HEK293 (cell line): Measurements from ENCODE around the gene ALDH7A1.

Experiments
- CTCF ChIA-PET: fragments of 350-600 bp; formaldehyde crosslinking; extraction: SDS; loops from one replicate; lab custom pipeline; 2021; ENCODE audit warnings: antibody characterized with exemption; lab: Yijun Ruan, JAX
- POLR2A ChIA-PET: fragments of 300-600 bp; formaldehyde crosslinking; extraction: SDS; loops from one replicate; lab custom pipeline; 2020; ENCODE audit warnings: antibody characterized with exemption, inconsistent platforms; lab: Yijun Ruan, JAX
- H3K27ac ChIP-seq: fragments of 200-500 bp; sonication (Bioruptor generic); 2 replicates; pipeline ENCODE4 v1.5.1; 2014; ENCODE audit warnings: low read depth, low read length, control low read depth, inconsistent platforms; ENCODE audit errors: extremely low read depth
- H3K36me3 ChIP-seq, 2 experiments: fragments of 200-500 bp in 1 of 2; sonication (Bioruptor generic) in 1 of 2; 1 replicate in 1 of 2; 2 replicates in 1 of 2; pipeline ENCODE4 v1.5.1; 2014 to 2017; ENCODE audit warnings: inconsistent platforms in 2 of 2, low read length in 2 of 2; ENCODE audit not compliant: control insufficient read depth in 2 of 2, insufficient read depth in 1 of 2
- H3K4me1 ChIP-seq: fragments of 200-500 bp; sonication (Bioruptor generic); 2 replicates; pipeline ENCODE4 v1.5.1; 2014; ENCODE audit warnings: mild to moderate bottlenecking, low read length, inconsistent platforms; ENCODE audit not compliant: control insufficient read depth, insufficient read depth
- H3K4me3 ChIP-seq: 2 replicates; pipeline ENCODE4 v1.5.1; 2011; ENCODE audit warnings: low read depth, mild to moderate bottlenecking, control low read depth, low read length, moderate library complexity
- H3K9me3 ChIP-seq: fragments of 200-500 bp; sonication (Bioruptor generic); 2 replicates; pipeline ENCODE4 v1.5.1; 2014; ENCODE audit warnings: low read depth, low read length, inconsistent platforms; ENCODE audit not compliant: control insufficient read depth, insufficient read depth
- FEZF1 ChIP-seq: fragments of 450-650 bp; formaldehyde crosslinking; IDR thresholded peaks from 2 replicates; pipeline ENCODE4 v1.5.1; 2016; ENCODE audit warnings: missing biosample characterization, missing genetic modification characterization
- GLI2 ChIP-seq: fragments of 450-650 bp; formaldehyde crosslinking; IDR thresholded peaks from 2 replicates; pipeline ENCODE4; 2017; ENCODE audit warnings: missing biosample characterization, missing genetic modification characterization, low read depth, borderline replicate concordance
- IKZF3 ChIP-seq: fragments of 450-650 bp; IDR thresholded peaks from 2 replicates; pipeline ENCODE4 v1.5.0; 2018; ENCODE audit warnings: missing biosample characterization, mild to moderate bottlenecking, missing genetic modification characterization, moderate library complexity
- SALL2 ChIP-seq: fragments of 450-650 bp; formaldehyde crosslinking; IDR thresholded peaks from 2 replicates; pipeline ENCODE4 v1.5.0; 2017; ENCODE audit warnings: missing biosample characterization, mild to moderate bottlenecking, missing genetic modification characterization, borderline replicate concordance
- ZBTB21 ChIP-seq: fragments of 450-650 bp; formaldehyde crosslinking; IDR thresholded peaks from 2 replicates; pipeline ENCODE4 v1.5.1; 2017; ENCODE audit warnings: missing biosample characterization, missing genetic modification characterization
- ZNF121 ChIP-seq: fragments of 450-650 bp; formaldehyde crosslinking; IDR thresholded peaks from 2 replicates; pipeline ENCODE4 v1.5.1; 2016; ENCODE audit warnings: missing biosample characterization, missing genetic modification characterization
- ZNF132 ChIP-seq: fragments of 450-650 bp; formaldehyde crosslinking; IDR thresholded peaks from 2 replicates; pipeline ENCODE4 v1.5.1; 2017; ENCODE audit warnings: missing biosample characterization, missing genetic modification characterization, borderline replicate concordance
- ZNF184 ChIP-seq: fragments of 450-650 bp; IDR thresholded peaks from 2 replicates; pipeline ENCODE4 v1.5.1; 2018; ENCODE audit warnings: missing biosample characterization, mild to moderate bottlenecking, missing genetic modification characterization
- ZNF324 ChIP-seq: fragments of 450-650 bp; formaldehyde crosslinking; IDR thresholded peaks from 2 replicates; pipeline ENCODE4 v1.5.1; 2016; ENCODE audit warnings: missing biosample characterization, missing genetic modification characterization
- ZNF549 ChIP-seq: fragments of 450-650 bp; IDR thresholded peaks from 2 replicates; pipeline ENCODE4 v1.5.1; 2018; ENCODE audit warnings: missing biosample characterization, missing genetic modification characterization, mild to moderate bottlenecking, inconsistent platforms, moderate library complexity
- ZNF600 ChIP-seq: fragments of 450-650 bp; formaldehyde crosslinking; IDR thresholded peaks from 2 replicates; pipeline ENCODE4 v1.5.1; 2016; ENCODE audit warnings: missing biosample characterization, missing genetic modification characterization
- ZNF629 ChIP-seq: fragments of 450-650 bp; formaldehyde crosslinking; IDR thresholded peaks from 2 replicates; pipeline ENCODE4 v1.5.1; 2017; ENCODE audit warnings: missing biosample characterization, missing genetic modification characterization
- ZNF843 ChIP-seq: fragments of 450-650 bp; formaldehyde crosslinking; IDR thresholded peaks from 2 replicates; pipeline ENCODE4 v1.5.1; 2016; ENCODE audit warnings: missing biosample characterization, missing genetic modification characterization
- ZSCAN16 ChIP-seq: fragments of 450-650 bp; formaldehyde crosslinking; IDR thresholded peaks from 2 replicates; pipeline ENCODE4 v1.5.1; 2016; ENCODE audit warnings: missing biosample characterization, missing genetic modification characterization
- ZSCAN30 ChIP-seq: fragments of 450-650 bp; IDR thresholded peaks from 2 replicates; pipeline ENCODE4 v1.5.1; 2018; ENCODE audit warnings: missing biosample characterization, mild to moderate bottlenecking, missing genetic modification characterization, moderate library complexity
- ZXDB ChIP-seq: fragments of 450-650 bp; formaldehyde crosslinking; IDR thresholded peaks from 2 replicates; pipeline ENCODE4 v1.5.1; 2016; ENCODE audit warnings: missing biosample characterization, missing genetic modification characterization
- TF ChIP-seq, protein P1 (sequence below): fragments of 450-650 bp; formaldehyde crosslinking; IDR thresholded peaks from 2 replicates; pipeline ENCODE4 v1.5.1; 2016; ENCODE audit warnings: missing biosample characterization, missing genetic modification characterization
- TF ChIP-seq, protein P2 (sequence below): fragments of 450-650 bp; formaldehyde crosslinking; IDR thresholded peaks from 2 replicates; pipeline ENCODE4 v1.5.1; 2017; ENCODE audit warnings: missing biosample characterization, missing genetic modification characterization
- TF ChIP-seq, protein P3 (sequence below): fragments of 450-650 bp; IDR thresholded peaks from 2 replicates; pipeline ENCODE4 v1.5.1; 2018; ENCODE audit warnings: missing biosample characterization, mild to moderate bottlenecking, missing genetic modification characterization
- TF ChIP-seq, protein P4 (sequence below): fragments of 450-650 bp; formaldehyde crosslinking; IDR thresholded peaks from 2 replicates; pipeline ENCODE4 v1.5.1; 2016; ENCODE audit warnings: missing biosample characterization, missing genetic modification characterization
- TF ChIP-seq, protein P5 (sequence below): fragments of 450-650 bp; formaldehyde crosslinking; IDR thresholded peaks from 2 replicates; pipeline ENCODE4 v1.5.1; 2017; ENCODE audit warnings: missing biosample characterization, missing genetic modification characterization
- TF ChIP-seq, protein P6 (sequence below): fragments of 450-650 bp; formaldehyde crosslinking; IDR thresholded peaks from 2 replicates; pipeline ENCODE4 v1.5.1; 2016; ENCODE audit warnings: missing biosample characterization, missing genetic modification characterization, borderline replicate concordance

ALDH7A1 gene

DNA sequence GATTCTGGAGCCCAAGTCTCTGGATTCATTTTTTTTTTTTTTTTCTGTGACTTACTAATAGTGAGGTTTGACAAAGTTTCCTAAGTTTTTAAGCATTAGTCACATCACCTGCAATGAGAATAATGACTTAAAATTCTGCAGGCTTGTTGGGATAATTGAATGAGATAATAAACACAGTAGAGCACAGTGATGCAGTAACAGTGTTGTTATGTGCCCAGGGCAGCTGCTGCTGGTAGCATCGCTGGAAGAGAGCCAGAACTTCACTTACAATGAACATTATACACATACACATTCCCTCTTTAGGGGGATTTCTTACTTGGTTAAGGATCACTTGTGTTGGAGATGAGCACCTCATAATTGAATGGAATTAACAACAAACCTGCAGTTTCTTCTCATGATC lies 78.9 kb downstream of the ALDH7A1 start (continued):
- TF ChIP-seq ZNF629 (tag by site-specific recombination) (0 out of 2 replicates have a peak, but pooled peaks have one; percentile 12), FEZF1 (peak; percentile 17; the same call in 1 of the 2 replicates), SALL2 (tag by site-specific recombination) (no peak), ZNF600 (peak; percentile 82), ZSCAN30 (tag by site-specific recombination) (peak; percentile 45; the same call in 1 of the 2 replicates)
- TF ChIP-seq, protein P1, sequence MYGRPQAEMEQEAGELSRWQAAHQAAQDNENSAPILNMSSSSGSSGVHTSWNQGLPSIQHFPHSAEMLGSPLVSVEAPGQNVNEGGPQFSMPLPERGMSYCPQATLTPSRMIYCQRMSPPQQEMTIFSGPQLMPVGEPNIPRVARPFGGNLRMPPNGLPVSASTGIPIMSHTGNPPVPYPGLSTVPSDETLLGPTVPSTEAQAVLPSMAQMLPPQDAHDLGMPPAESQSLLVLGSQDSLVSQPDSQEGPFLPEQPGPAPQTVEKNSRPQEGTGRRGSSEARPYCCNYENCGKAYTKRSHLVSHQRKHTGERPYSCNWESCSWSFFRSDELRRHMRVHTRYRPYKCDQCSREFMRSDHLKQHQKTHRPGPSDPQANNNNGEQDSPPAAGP (tag by site-specific recombination) = no peak
- TF ChIP-seq, protein P2, sequence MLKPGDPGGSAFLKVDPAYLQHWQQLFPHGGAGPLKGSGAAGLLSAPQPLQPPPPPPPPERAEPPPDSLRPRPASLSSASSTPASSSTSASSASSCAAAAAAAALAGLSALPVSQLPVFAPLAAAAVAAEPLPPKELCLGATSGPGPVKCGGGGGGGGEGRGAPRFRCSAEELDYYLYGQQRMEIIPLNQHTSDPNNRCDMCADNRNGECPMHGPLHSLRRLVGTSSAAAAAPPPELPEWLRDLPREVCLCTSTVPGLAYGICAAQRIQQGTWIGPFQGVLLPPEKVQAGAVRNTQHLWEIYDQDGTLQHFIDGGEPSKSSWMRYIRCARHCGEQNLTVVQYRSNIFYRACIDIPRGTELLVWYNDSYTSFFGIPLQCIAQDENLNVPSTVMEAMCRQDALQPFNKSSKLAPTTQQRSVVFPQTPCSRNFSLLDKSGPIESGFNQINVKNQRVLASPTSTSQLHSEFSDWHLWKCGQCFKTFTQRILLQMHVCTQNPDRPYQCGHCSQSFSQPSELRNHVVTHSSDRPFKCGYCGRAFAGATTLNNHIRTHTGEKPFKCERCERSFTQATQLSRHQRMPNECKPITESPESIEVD = peak; percentile 87

DNA sequence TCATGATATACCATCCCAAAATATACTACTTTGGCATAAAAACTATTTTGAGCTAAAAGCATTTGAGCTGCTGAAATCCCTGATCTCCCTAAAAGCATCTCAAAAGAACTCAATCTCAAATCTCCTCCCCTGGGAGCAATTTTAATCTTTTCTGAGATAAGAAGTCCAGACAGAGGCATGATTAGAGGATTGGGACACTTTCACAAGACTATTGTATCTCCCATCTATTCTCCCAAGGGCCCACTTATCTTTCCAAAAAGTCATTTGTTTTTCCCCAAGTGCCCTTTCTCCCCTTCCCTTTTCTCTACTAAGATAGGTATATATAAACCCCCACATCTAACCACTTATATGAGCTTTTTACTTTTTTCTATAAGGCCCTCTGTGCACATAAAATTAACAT lies 79.7 kb downstream of the ALDH7A1 start:
- H3K9me3 ChIP-seq = no peaks in the 10 kb centered on the region
- CTCF ChIA-PET = interaction anchor here (0.6 to 3.9 kb wide), 2 partner anchors 15 to 18 kb away, joined by 5 to 28 read pairs; no protein-coding TSS in a partner anchor
- peaks cover 26% of the 10 kb centered on the region for H3K4me1 ChIP-seq
- H3K36me3 ChIP-seq = no peaks in the 10 kb centered on the region
- no peak overlapping the region for H3K4me3 ChIP-seq
- POLR2A ChIA-PET = interaction anchor here (0.8 kb wide), 1 partner anchor 92 kb away, joined by 4 read pairs; the partner anchor contains the start of gene GRAMD2B
- H3K27ac ChIP-seq = peak overlapping the region; percentile 66
- TF ChIP-seq ZNF549 = no peak
- TF ChIP-seq GLI2 (tag by site-specific recombination) = no peak
- TF ChIP-seq ZNF843 (tag by site-specific recombination) = peak; percentile 42; the same call in 1 of the 2 replicates
- no peak for TF ChIP-seq ZNF184 (tag by site-specific recombination)
- no peak for TF ChIP-seq ZNF121 (tag by site-specific recombination)
- TF ChIP-seq, protein P3, sequence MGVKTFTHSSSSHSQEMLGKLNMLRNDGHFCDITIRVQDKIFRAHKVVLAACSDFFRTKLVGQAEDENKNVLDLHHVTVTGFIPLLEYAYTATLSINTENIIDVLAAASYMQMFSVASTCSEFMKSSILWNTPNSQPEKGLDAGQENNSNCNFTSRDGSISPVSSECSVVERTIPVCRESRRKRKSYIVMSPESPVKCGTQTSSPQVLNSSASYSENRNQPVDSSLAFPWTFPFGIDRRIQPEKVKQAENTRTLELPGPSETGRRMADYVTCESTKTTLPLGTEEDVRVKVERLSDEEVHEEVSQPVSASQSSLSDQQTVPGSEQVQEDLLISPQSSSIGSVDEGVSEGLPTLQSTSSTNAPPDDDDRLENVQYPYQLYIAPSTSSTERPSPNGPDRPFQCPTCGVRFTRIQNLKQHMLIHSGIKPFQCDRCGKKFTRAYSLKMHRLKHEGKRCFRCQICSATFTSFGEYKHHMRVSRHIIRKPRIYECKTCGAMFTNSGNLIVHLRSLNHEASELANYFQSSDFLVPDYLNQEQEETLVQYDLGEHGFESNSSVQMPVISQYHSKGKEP (tag by site-specific recombination) = peak; percentile 39; the same call in 1 of the 2 replicates
- no peak for TF ChIP-seq IKZF3 (tag by site-specific recombination)
- TF ChIP-seq ZNF132 (tag by site-specific recombination) = no peak
- TF ChIP-seq ZBTB21 = no peak
- TF ChIP-seq ZNF324 (tag by site-specific recombination) = no peak
- TF ChIP-seq, protein P2 = peak; percentile 88
- TF ChIP-seq, protein P4, sequence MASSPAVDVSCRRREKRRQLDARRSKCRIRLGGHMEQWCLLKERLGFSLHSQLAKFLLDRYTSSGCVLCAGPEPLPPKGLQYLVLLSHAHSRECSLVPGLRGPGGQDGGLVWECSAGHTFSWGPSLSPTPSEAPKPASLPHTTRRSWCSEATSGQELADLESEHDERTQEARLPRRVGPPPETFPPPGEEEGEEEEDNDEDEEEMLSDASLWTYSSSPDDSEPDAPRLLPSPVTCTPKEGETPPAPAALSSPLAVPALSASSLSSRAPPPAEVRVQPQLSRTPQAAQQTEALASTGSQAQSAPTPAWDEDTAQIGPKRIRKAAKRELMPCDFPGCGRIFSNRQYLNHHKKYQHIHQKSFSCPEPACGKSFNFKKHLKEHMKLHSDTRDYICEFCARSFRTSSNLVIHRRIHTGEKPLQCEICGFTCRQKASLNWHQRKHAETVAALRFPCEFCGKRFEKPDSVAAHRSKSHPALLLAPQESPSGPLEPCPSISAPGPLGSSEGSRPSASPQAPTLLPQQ = no peak
- no peak for TF ChIP-seq ZSCAN16 (tag by site-specific recombination)
- TF ChIP-seq, protein P5, sequence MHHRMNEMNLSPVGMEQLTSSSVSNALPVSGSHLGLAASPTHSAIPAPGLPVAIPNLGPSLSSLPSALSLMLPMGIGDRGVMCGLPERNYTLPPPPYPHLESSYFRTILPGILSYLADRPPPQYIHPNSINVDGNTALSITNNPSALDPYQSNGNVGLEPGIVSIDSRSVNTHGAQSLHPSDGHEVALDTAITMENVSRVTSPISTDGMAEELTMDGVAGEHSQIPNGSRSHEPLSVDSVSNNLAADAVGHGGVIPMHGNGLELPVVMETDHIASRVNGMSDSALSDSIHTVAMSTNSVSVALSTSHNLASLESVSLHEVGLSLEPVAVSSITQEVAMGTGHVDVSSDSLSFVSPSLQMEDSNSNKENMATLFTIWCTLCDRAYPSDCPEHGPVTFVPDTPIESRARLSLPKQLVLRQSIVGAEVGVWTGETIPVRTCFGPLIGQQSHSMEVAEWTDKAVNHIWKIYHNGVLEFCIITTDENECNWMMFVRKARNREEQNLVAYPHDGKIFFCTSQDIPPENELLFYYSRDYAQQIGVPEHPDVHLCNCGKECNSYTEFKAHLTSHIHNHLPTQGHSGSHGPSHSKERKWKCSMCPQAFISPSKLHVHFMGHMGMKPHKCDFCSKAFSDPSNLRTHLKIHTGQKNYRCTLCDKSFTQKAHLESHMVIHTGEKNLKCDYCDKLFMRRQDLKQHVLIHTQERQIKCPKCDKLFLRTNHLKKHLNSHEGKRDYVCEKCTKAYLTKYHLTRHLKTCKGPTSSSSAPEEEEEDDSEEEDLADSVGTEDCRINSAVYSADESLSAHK (tag by site-specific recombination) = no peak
- TF ChIP-seq, protein P6, sequence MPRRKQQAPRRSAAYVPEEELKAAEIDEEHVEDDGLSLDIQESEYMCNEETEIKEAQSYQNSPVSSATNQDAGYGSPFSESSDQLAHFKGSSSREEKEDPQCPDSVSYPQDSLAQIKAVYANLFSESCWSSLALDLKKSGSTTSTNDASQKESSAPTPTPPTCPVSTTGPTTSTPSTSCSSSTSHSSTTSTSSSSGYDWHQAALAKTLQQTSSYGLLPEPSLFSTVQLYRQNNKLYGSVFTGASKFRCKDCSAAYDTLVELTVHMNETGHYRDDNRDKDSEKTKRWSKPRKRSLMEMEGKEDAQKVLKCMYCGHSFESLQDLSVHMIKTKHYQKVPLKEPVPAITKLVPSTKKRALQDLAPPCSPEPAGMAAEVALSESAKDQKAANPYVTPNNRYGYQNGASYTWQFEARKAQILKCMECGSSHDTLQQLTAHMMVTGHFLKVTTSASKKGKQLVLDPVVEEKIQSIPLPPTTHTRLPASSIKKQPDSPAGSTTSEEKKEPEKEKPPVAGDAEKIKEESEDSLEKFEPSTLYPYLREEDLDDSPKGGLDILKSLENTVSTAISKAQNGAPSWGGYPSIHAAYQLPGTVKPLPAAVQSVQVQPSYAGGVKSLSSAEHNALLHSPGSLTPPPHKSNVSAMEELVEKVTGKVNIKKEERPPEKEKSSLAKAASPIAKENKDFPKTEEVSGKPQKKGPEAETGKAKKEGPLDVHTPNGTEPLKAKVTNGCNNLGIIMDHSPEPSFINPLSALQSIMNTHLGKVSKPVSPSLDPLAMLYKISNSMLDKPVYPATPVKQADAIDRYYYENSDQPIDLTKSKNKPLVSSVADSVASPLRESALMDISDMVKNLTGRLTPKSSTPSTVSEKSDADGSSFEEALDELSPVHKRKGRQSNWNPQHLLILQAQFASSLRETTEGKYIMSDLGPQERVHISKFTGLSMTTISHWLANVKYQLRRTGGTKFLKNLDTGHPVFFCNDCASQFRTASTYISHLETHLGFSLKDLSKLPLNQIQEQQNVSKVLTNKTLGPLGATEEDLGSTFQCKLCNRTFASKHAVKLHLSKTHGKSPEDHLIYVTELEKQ (tag by site-specific recombination) = peak; percentile 66; the same call in 1 of the 2 replicates
- peak; percentile 59 for TF ChIP-seq ZXDB
